GM23338 (cell line): ENCODE results near the gene MPP2. TPM values are rescaled to one million over a fixed set of nuclear protein-coding genes. Genes with fewer than 3 reads are reported as not detected.

ENCODE experiments used
- ATAC-seq: fragments of 200-7000 bp; cut with Tn5 transposase; 3 replicates; pipeline ENCODE4 v1.9.1; 2020
- DNase-seq: peaks from one replicate; pipeline ENCODE4 v3.0.0-alpha.2; 2015; ENCODE audit warnings: low spot score
- H2AFZ ChIP-seq: fragments of 200-600 bp; sonication (generic); 2 replicates; pipeline ENCODE4 v1.8.0; 2016; ENCODE audit warnings: antibody characterized with exemption, mild to moderate bottlenecking, moderate library complexity
- H3F3A ChIP-seq: fragments of 200-600 bp; sonication (generic); replicated peaks from 2 replicates; pipeline ENCODE4 v1.8.0; 2017; ENCODE audit warnings: antibody characterized with exemption, mixed run types, low read depth
- H3K27ac ChIP-seq: fragments of 200-600 bp; sonication (generic); 2 replicates; pipeline ENCODE4 v1.6.1; 2016; ENCODE audit warnings: low read depth
- H3K27me3 ChIP-seq: fragments of 200-600 bp; sonication (generic); 2 replicates; pipeline ENCODE4 v1.8.0; 2016; ENCODE audit warnings: mild to moderate bottlenecking, mixed run types, moderate library complexity; ENCODE audit not compliant: insufficient read depth
- H3K36me3 ChIP-seq: fragments of 200-600 bp; sonication (generic); 2 replicates; pipeline ENCODE4 v1.8.0; 2016; ENCODE audit warnings: mild to moderate bottlenecking; ENCODE audit not compliant: insufficient read depth
- H3K4me1 ChIP-seq: fragments of 200-600 bp; sonication (generic); 2 replicates; pipeline ENCODE4 v1.8.0; 2016; ENCODE audit warnings: mild to moderate bottlenecking, moderate library complexity; ENCODE audit not compliant: insufficient read depth
- H3K4me2 ChIP-seq: fragments of 200-600 bp; sonication (generic); 2 replicates; pipeline ENCODE4 v1.7.1; 2017; ENCODE audit warnings: mixed run types
- H3K4me3 ChIP-seq: fragments of 200-600 bp; sonication (generic); 2 replicates; pipeline ENCODE4 v1.6.1; 2016; ENCODE audit warnings: mixed run types
- H3K79me2 ChIP-seq: fragments of 200-600 bp; sonication (generic); replicated peaks from 2 replicates; pipeline ENCODE4 v1.8.0; 2017; ENCODE audit warnings: mild to moderate bottlenecking; ENCODE audit not compliant: insufficient read depth
- H3K9me2 ChIP-seq: fragments of 200-600 bp; sonication (generic); 2 replicates; pipeline ENCODE4 v1.8.0; 2017; ENCODE audit not compliant: insufficient read depth
- H4K20me1 ChIP-seq: fragments of 200-600 bp; sonication (generic); replicated peaks from 2 replicates; pipeline ENCODE4 v1.8.0; 2017; ENCODE audit warnings: mild to moderate bottlenecking; ENCODE audit not compliant: insufficient read depth
- H3K27ac Mint-ChIP-seq: 2 replicates; pipeline ENCODE4 v1.8.0; 2020; ENCODE audit warnings: inconsistent platforms, mild to moderate bottlenecking, moderate library complexity, mixed read lengths
- H3K27me3 Mint-ChIP-seq: 3 replicates; pipeline ENCODE4 v1.8.0; 2022; ENCODE audit warnings: low read depth, mild to moderate bottlenecking, moderate library complexity, mixed read lengths, inconsistent platforms; ENCODE audit not compliant: insufficient read depth, poor library complexity
- H3K36me3 Mint-ChIP-seq: 3 replicates; pipeline ENCODE4 v1.8.0; 2021; ENCODE audit warnings: low read depth, mild to moderate bottlenecking, inconsistent platforms, moderate library complexity, mixed read lengths
- H3K4me1 Mint-ChIP-seq: 3 replicates; pipeline ENCODE4 v1.8.0; 2020; ENCODE audit warnings: mild to moderate bottlenecking, inconsistent platforms, mixed read lengths
- H3K4me3 Mint-ChIP-seq: 3 replicates; pipeline ENCODE4 v1.8.0; 2021; ENCODE audit warnings: moderate library complexity, mild to moderate bottlenecking, inconsistent platforms, mixed read lengths
- H3K9me3 Mint-ChIP-seq: 3 replicates; pipeline ENCODE4 v1.8.0; 2020; ENCODE audit warnings: moderate library complexity, mild to moderate bottlenecking, inconsistent platforms, mixed read lengths
- CREB1 ChIP-seq: fragments of 250-450 bp; sonication (Bioruptor Pico); IDR thresholded peaks from 2 replicates; pipeline ENCODE4 v1.5.0; 2020; ENCODE audit warnings: low read depth, mild to moderate bottlenecking, moderate library complexity
- POLR2AphosphoS5 ChIP-seq: IDR thresholded peaks from 2 replicates; pipeline ENCODE4 v1.6.1; 2016; ENCODE audit warnings: antibody characterized with exemption, low read depth
- ZNF114 ChIP-seq: fragments of 250-450 bp; sonication (Bioruptor Pico); IDR thresholded peaks from 2 replicates; pipeline ENCODE4 v1.5.0; 2020; ENCODE audit warnings: mild to moderate bottlenecking, moderate library complexity
- ZNF331 ChIP-seq: fragments of 250-450 bp; sonication (Bioruptor Pico); IDR thresholded peaks from 2 replicates; pipeline ENCODE4 v1.5.0; 2020; ENCODE audit warnings: low read depth, mild to moderate bottlenecking, moderate library complexity
- polyA plus RNA-seq: library from polyadenylated mRNA; unstranded; fragments of >200 nt; fragmentation: Nextera tagmentation; extraction: Ambion mirVana; gene quantifications from 2 replicates; pipeline ENCODE4 v1.2.1, GENCODE V29; 2016
- total RNA-seq: library from RNA; depleted of rRNA; stranded (reverse); fragments of >200 nt; shearing (Covaris generic); gene quantifications from 2 replicates; pipeline ENCODE4 v1.2.3, GENCODE V29; 2014
- TF ChIP-seq, protein P1 (sequence below): fragments of 250-450 bp; sonication (Bioruptor Pico); IDR thresholded peaks from 2 replicates; pipeline ENCODE4 v1.5.0; 2020; ENCODE audit warnings: mild to moderate bottlenecking, moderate library complexity
- TF ChIP-seq, protein P2 (sequence below), 2 experiments: fragments of 200-600 bp in 1 of 2; sonication (generic) in 1 of 2; conservative IDR thresholded peaks; 2 replicates each; pipeline versions ENCODE4 v1.5.1 to v1.6.1; 2016 to 2017; ENCODE audit warnings: antibody characterized with exemption in 2 of 2, low read depth in 2 of 2, mild to moderate bottlenecking in 2 of 2, moderate library complexity in 1 of 2

Gene MPP2
- total and polyA plus RNA-seq, 2 experiments from 2014 or later = 7.8 to 20.7 TPM

- Histone ChIP-seq H3K79me2 (no peaks in the 10 kb centered on the region), H4K20me1 (no peaks in the 10 kb centered on the region), H3K4me1 (peaks cover 7% of the 10 kb centered on the region; the same call in 1 of the 2 replicates), H2AFZ (peak overlapping the region; percentile 98), H3K36me3 (no peaks in the 10 kb centered on the region), H3K27ac (no peak overlapping the region), H3F3A (no peaks in the 10 kb centered on the region), H3K27me3 (peaks cover 26% of the 10 kb centered on the region), H3K4me2 (peak overlapping the region; percentile 80), H3K4me3 (peak overlapping the region; percentile 58), H3K9me2 (no peaks in the 10 kb centered on the region)
- no peak for DNase-seq
- peaks cover 6% of the 10 kb centered on the region; the same call in 2 of the 3 replicates for H3K9me3 Mint-ChIP-seq
- H3K4me1 Mint-ChIP-seq = peaks cover 20% of the 10 kb centered on the region
- peak; percentile 53 for ATAC-seq
- no peak for TF ChIP-seq CREB1 (CRISPR knock-in tag)
- TF ChIP-seq POLR2AphosphoS5 = no peak
- TF ChIP-seq, protein P1, sequence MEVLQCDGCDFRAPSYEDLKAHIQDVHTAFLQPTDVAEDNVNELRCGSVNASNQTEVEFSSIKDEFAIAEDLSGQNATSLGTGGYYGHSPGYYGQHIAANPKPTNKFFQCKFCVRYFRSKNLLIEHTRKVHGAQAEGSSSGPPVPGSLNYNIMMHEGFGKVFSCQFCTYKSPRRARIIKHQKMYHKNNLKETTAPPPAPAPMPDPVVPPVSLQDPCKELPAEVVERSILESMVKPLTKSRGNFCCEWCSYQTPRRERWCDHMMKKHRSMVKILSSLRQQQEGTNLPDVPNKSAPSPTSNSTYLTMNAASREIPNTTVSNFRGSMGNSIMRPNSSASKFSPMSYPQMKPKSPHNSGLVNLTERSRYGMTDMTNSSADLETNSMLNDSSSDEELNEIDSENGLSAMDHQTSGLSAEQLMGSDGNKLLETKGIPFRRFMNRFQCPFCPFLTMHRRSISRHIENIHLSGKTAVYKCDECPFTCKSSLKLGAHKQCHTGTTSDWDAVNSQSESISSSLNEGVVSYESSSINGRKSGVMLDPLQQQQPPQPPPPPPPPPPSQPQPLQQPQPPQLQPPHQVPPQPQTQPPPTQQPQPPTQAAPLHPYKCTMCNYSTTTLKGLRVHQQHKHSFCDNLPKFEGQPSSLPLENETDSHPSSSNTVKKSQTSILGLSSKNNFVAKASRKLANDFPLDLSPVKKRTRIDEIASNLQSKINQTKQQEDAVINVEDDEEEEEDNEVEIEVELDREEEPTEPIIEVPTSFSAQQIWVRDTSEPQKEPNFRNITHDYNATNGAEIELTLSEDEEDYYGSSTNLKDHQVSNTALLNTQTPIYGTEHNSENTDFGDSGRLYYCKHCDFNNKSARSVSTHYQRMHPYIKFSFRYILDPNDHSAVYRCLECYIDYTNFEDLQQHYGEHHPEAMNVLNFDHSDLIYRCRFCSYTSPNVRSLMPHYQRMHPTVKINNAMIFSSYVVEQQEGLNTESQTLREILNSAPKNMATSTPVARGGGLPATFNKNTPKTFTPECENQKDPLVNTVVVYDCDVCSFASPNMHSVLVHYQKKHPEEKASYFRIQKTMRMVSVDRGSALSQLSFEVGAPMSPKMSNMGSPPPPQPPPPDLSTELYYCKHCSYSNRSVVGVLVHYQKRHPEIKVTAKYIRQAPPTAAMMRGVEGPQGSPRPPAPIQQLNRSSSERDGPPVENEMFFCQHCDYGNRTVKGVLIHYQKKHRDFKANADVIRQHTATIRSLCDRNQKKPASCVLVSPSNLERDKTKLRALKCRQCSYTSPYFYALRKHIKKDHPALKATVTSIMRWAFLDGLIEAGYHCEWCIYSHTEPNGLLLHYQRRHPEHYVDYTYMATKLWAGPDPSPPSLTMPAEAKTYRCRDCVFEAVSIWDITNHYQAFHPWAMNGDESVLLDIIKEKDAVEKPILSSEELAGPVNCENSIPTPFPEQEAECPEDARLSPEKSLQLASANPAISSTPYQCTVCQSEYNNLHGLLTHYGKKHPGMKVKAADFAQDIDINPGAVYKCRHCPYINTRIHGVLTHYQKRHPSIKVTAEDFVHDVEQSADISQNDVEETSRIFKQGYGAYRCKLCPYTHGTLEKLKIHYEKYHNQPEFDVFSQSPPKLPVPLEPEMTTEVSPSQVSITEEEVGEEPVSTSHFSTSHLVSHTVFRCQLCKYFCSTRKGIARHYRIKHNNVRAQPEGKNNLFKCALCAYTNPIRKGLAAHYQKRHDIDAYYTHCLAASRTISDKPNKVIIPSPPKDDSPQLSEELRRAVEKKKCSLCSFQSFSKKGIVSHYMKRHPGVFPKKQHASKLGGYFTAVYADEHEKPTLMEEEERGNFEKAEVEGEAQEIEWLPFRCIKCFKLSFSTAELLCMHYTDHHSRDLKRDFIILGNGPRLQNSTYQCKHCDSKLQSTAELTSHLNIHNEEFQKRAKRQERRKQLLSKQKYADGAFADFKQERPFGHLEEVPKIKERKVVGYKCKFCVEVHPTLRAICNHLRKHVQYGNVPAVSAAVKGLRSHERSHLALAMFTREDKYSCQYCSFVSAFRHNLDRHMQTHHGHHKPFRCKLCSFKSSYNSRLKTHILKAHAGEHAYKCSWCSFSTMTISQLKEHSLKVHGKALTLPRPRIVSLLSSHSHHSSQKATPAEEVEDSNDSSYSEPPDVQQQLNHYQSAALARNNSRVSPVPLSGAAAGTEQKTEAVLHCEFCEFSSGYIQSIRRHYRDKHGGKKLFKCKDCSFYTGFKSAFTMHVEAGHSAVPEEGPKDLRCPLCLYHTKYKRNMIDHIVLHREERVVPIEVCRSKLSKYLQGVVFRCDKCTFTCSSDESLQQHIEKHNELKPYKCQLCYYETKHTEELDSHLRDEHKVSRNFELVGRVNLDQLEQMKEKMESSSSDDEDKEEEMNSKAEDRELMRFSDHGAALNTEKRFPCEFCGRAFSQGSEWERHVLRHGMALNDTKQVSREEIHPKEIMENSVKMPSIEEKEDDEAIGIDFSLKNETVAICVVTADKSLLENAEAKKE = no peak
- TF ChIP-seq ZNF114 (CRISPR knock-in tag) = no peak
- peaks cover 29% of the 10 kb centered on the region for H3K27me3 Mint-ChIP-seq
- no peak overlapping the region for H3K27ac Mint-ChIP-seq
- peaks cover 6% of the 10 kb centered on the region; the same call in 1 of the 3 replicates for H3K36me3 Mint-ChIP-seq
- H3K4me3 Mint-ChIP-seq = peak overlapping the region; percentile 23
These were observed 9.6 kb upstream of the MPP2 start for GRCh38 chr17:43917016-43917347.

DNA sequence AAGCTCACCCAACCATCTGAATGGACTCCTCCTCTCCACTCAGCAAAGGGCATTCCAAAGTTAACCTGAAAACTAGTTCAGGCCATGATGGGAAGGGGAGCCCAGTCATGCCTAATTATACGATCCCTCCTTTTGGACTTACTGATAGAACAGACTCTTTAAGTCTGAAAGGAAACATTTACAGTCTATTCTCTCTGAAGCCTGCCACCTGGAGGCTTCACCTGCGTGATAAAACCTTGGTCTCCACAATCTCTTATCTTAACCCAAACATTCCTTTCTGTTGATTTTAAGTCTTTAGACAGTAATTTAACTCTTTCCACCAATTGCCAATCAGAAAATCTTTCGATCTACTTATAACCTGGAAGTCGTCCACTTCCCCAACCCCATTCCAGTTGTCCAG lies 9.0 kb upstream of the MPP2 start:
- Histone ChIP-seq H3K4me3 (no peak overlapping the region), H3K27me3 (peaks cover 26% of the 10 kb centered on the region), H3K9me2 (no peaks in the 10 kb centered on the region), H3F3A (no peaks in the 10 kb centered on the region), H3K79me2 (no peaks in the 10 kb centered on the region), H3K27ac (no peak overlapping the region), H3K4me2 (peak overlapping the region; percentile 80; the same call in 1 of the 2 replicates), H2AFZ (no peak overlapping the region), H3K36me3 (no peaks in the 10 kb centered on the region), H4K20me1 (no peaks in the 10 kb centered on the region), H3K4me1 (peaks cover 7% of the 10 kb centered on the region; the same call in 1 of the 2 replicates)
- Mint-ChIP-seq H3K27ac (no peak overlapping the region), H3K4me3 (no peak overlapping the region; the same call in 1 of the 3 replicates), H3K4me1 (peaks cover 20% of the 10 kb centered on the region), H3K36me3 (peaks cover 6% of the 10 kb centered on the region; the same call in 1 of the 3 replicates), H3K27me3 (peaks cover 29% of the 10 kb centered on the region), H3K9me3 (peaks cover 6% of the 10 kb centered on the region; the same call in 2 of the 3 replicates)
- no peak for TF ChIP-seq ZNF331 (CRISPR knock-in tag)
- TF ChIP-seq, protein P2, sequence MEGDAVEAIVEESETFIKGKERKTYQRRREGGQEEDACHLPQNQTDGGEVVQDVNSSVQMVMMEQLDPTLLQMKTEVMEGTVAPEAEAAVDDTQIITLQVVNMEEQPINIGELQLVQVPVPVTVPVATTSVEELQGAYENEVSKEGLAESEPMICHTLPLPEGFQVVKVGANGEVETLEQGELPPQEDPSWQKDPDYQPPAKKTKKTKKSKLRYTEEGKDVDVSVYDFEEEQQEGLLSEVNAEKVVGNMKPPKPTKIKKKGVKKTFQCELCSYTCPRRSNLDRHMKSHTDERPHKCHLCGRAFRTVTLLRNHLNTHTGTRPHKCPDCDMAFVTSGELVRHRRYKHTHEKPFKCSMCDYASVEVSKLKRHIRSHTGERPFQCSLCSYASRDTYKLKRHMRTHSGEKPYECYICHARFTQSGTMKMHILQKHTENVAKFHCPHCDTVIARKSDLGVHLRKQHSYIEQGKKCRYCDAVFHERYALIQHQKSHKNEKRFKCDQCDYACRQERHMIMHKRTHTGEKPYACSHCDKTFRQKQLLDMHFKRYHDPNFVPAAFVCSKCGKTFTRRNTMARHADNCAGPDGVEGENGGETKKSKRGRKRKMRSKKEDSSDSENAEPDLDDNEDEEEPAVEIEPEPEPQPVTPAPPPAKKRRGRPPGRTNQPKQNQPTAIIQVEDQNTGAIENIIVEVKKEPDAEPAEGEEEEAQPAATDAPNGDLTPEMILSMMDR (conservative IDR thresholded peaks at IDR 0.05; ENCODE audit: low read depth in 2 of 2) = peak in 1 of 2 experiments; percentile 17; a peak in 1 of 4 replicates
- DNase-seq (no peak), ATAC-seq (no peak)
